Calu3 (cell line): ENCODE data around the gene NDNF. TPM values are rescaled to one million over a fixed set of nuclear protein-coding genes. Genes with fewer than 3 reads are reported as not detected.

Experiments used
- BruUV-seq: library from RNA; stranded (reverse); fragments of 400-500 nt; replicated peaks from 2 replicates; lab custom pipeline; 2021; lab: Mats Ljungman, UMichigan
- CTCF ChIA-PET: fragments of 300-600 bp; sonication (Branson Sonifier 250); formaldehyde crosslinking; loops from one replicate; lab custom pipeline; 2022; ENCODE audit warnings: antibody characterized with exemption; lab: Charles Lee
- DNase-seq: peaks from one replicate; pipeline ENCODE4 v3.0.0; 2022
- H3K27ac Mint-ChIP-seq: one replicate; pipeline ENCODE4 v1.8.0; 2022; ENCODE audit warnings: mixed read lengths; ENCODE audit not compliant: unreplicated experiment
- H3K27me3 Mint-ChIP-seq: one replicate; pipeline ENCODE4 v1.8.0; 2022; ENCODE audit warnings: mixed read lengths; ENCODE audit not compliant: unreplicated experiment
- H3K36me3 Mint-ChIP-seq: one replicate; pipeline ENCODE4 v1.8.0; 2022; ENCODE audit warnings: mild to moderate bottlenecking, moderate library complexity, mixed read lengths; ENCODE audit not compliant: insufficient read depth, unreplicated experiment
- H3K4me1 Mint-ChIP-seq: one replicate; pipeline ENCODE4 v1.8.0; 2022; ENCODE audit warnings: mild to moderate bottlenecking, low read depth, mixed read lengths; ENCODE audit not compliant: unreplicated experiment
- H3K4me3 Mint-ChIP-seq: one replicate; pipeline ENCODE4 v1.8.0; 2022; ENCODE audit warnings: mild to moderate bottlenecking, low read depth, moderate library complexity, mixed read lengths; ENCODE audit not compliant: unreplicated experiment
- H3K9me3 Mint-ChIP-seq: one replicate; pipeline ENCODE4 v1.8.0; 2022; ENCODE audit warnings: low read depth, mixed read lengths; ENCODE audit not compliant: unreplicated experiment
- intact Hi-C: fragments of 100-400 bp; cut with micrococcal nuclease; formaldehyde crosslinking; loops from one replicate; pipeline ENCODE4 v1.10.0; 2022; ENCODE audit not compliant: unreplicated experiment
- total RNA-seq: library from RNA; stranded (reverse); gene quantifications from 2 replicates; pipeline ENCODE4 v1.2.3, GENCODE V29; 2022
- TF ChIP-seq, protein P1 (sequence below): fragments of 200-600 bp; IDR thresholded peaks from one replicate; pipeline ENCODE4 v1.8.0; 2022; ENCODE audit warnings: antibody characterized with exemption; ENCODE audit not compliant: unreplicated experiment

NDNF gene
- total RNA-seq, 1 experiment from 2014 or later, result 0.66 TPM

DNA sequence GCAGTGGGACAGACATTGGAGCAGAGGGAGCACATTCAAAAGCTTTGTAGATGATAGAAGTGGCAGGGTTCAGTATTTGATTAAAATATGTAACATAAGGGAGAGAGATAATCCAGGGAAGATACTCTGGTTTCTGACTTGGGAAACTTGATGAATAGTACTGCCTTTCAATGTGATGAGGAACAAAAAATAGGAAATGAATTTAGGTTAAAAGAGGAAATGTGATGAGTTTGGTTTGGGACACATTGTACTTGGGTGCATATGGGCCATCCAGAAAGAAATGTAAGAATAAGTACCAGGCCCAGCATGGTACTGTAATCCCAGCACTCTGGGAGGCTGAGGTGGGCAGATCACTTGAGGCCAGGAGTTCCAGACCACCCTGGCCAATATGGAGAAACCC lies 20.9 kb upstream of the NDNF start:
- CTCF ChIA-PET, result no interaction called here
- no peak overlapping the region for H3K27ac Mint-ChIP-seq
- no peak overlapping the region for H3K4me3 Mint-ChIP-seq
- H3K9me3 Mint-ChIP-seq, result no peaks in the 10 kb centered on the region
- H3K27me3 Mint-ChIP-seq, result no peaks in the 10 kb centered on the region
- BruUV-seq, result no TSS peak
- intact Hi-C loops, result loop anchor here (10.0 kb wide), 1 partner anchor 212 kb away; no protein-coding TSS in a partner anchor
- no peaks in the 10 kb centered on the region for H3K36me3 Mint-ChIP-seq
- TF ChIP-seq, protein P1, sequence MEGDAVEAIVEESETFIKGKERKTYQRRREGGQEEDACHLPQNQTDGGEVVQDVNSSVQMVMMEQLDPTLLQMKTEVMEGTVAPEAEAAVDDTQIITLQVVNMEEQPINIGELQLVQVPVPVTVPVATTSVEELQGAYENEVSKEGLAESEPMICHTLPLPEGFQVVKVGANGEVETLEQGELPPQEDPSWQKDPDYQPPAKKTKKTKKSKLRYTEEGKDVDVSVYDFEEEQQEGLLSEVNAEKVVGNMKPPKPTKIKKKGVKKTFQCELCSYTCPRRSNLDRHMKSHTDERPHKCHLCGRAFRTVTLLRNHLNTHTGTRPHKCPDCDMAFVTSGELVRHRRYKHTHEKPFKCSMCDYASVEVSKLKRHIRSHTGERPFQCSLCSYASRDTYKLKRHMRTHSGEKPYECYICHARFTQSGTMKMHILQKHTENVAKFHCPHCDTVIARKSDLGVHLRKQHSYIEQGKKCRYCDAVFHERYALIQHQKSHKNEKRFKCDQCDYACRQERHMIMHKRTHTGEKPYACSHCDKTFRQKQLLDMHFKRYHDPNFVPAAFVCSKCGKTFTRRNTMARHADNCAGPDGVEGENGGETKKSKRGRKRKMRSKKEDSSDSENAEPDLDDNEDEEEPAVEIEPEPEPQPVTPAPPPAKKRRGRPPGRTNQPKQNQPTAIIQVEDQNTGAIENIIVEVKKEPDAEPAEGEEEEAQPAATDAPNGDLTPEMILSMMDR, result no peak
- H3K4me1 Mint-ChIP-seq, result no peaks in the 10 kb centered on the region
- no peak for DNase-seq

DNA sequence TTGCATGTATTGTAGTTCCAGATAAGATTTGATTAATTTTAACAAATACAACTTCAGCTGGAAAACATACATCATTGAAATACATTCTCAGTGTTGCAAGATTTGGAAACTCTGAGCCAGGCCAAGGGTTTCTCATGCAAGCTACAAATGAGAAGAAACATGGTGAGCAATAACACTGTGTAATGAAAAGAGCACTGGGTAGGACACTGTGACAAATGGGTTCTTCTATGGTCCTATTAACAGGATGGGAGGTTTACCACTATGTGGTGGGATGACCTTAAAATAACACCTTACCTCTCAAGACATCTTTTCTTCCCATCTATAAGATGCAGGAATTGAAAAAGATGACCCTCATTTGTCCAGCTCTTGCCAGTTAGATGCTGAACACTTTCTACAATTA lies 19.6 kb upstream of the NDNF start:
- H3K36me3 Mint-ChIP-seq, result no peaks in the 10 kb centered on the region
- TF ChIP-seq, protein P1, result no peak
- H3K27ac Mint-ChIP-seq, result no peak overlapping the region
- no peaks in the 10 kb centered on the region for H3K9me3 Mint-ChIP-seq
- intact Hi-C loops, result loop anchor here (10.0 kb wide), 1 partner anchor 213 kb away; no protein-coding TSS in a partner anchor
- no TSS peak for BruUV-seq
- no peaks in the 10 kb centered on the region for H3K4me1 Mint-ChIP-seq
- H3K27me3 Mint-ChIP-seq, result no peaks in the 10 kb centered on the region
- CTCF ChIA-PET, result no interaction called here
- DNase-seq, result no peak
- H3K4me3 Mint-ChIP-seq, result no peak overlapping the region

DNA sequence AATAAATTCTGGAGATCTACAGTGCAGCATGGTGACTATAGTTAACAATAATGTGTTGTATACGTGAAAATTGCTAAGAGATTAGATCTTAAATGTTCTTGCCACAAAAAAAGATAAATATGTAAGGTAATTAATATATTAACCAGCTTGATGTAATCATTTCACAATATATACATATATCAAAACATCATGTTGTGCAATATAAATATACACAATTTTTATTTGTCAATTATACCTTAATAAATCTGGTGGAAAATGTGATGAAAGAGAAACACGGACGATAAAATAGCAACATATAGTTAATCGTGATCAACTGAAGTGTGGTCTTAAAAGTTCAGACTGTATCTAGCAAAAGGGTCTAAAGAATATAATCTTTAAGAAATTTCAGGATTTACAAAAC lies 16.5 kb upstream of the NDNF start:
- no TSS peak for BruUV-seq

DNA sequence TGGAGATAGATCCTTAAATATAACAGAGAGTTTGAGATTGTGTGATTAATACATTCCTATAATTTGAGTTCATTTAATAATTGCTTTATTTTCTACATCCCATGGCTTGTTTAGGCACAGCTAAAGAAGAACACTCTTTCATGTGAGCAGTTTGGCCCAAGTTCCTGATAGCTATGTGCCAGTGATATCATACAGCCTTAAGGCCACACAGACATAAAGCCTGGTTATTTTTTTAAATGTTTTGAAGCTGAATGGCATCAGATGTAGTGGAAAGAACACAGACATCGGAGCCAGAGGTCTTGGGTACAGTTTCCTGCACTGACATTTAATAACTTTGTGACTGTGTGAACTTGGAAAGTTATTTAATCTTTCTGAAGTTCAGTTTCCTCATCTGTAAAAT lies 7.0 kb upstream of the NDNF start:
- H3K4me3 Mint-ChIP-seq, result no peak overlapping the region
- peaks cover 4% of the 10 kb centered on the region for H3K9me3 Mint-ChIP-seq
- H3K4me1 Mint-ChIP-seq, result peaks cover 14% of the 10 kb centered on the region
- no peak overlapping the region for H3K27ac Mint-ChIP-seq
- intact Hi-C loops, result no loop called here
- CTCF ChIA-PET, result no interaction called here
- no peaks in the 10 kb centered on the region for H3K36me3 Mint-ChIP-seq
- TF ChIP-seq, protein P1, result no peak
- BruUV-seq, result no TSS peak
- DNase-seq, result no peak
- no peaks in the 10 kb centered on the region for H3K27me3 Mint-ChIP-seq

More for the DNA sequence above, 16.5 kb upstream of the NDNF start:
- DNase-seq, result no peak
- Mint-ChIP-seq H3K36me3 (no peaks in the 10 kb centered on the region), H3K4me3 (no peak overlapping the region), H3K27ac (no peak overlapping the region), H3K27me3 (no peaks in the 10 kb centered on the region), H3K9me3 (no peaks in the 10 kb centered on the region), H3K4me1 (no peaks in the 10 kb centered on the region)
- TF ChIP-seq, protein P1, result no peak
- CTCF ChIA-PET, result no interaction called here
- intact Hi-C loops, result no loop called here
